GM18517 (cell line): Measurements from ENCODE around the gene NUP62.
"Not testable (repeated sequence)": the region's sequence is repeated elsewhere in the genome, so short reads cannot be mapped to it uniquely, and the experiment has no call there.

Source experiments
- ATAC-seq: cut with Tn5 transposase; IDR thresholded peaks from one replicate; pipeline ENCODE4 v1.9.1; 2021; ENCODE audit warnings: mild to moderate bottlenecking, moderate library complexity; ENCODE audit not compliant: unreplicated experiment

The NUP62 gene

GRCh38 chr19:49951806-49952478 lies 22.6 kb upstream of the NUP62 start:
- ATAC-seq: no peak

GRCh38 chr19:49950956-49951526 lies 21.7 kb upstream of the NUP62 start:
- no peak for ATAC-seq

- no peak for ATAC-seq
Measured at GRCh38 chr19:49950590-49950948, 21.3 kb upstream of the NUP62 start.

- ATAC-seq: no peak
Measured at GRCh38 chr19:49949742-49950589, 20.7 kb upstream of the NUP62 start.

- no peak for ATAC-seq
Measured at GRCh38 chr19:49946415-49946814, 17.1 kb upstream of the NUP62 start.

- not testable (repeated sequence) for ATAC-seq
Measured at GRCh38 chr19:49944567-49944966, 15.3 kb upstream of the NUP62 start.

- no peak for ATAC-seq
Measured at GRCh38 chr19:49940482-49940791, 11.1 kb upstream of the NUP62 start.

GRCh38 chr19:49939721-49940481 lies 10.6 kb upstream of the NUP62 start:
- no peak for ATAC-seq

GRCh38 chr19:49938662-49939061 lies 9.4 kb upstream of the NUP62 start:
- ATAC-seq: no peak

- ATAC-seq: no peak
Measured at GRCh38 chr19:49937750-49938381, 8.6 kb upstream of the NUP62 start.

GRCh38 chr19:49936549-49936948 lies 7.2 kb upstream of the NUP62 start:
- ATAC-seq: no peak

GRCh38 chr19:49933643-49934042 lies 4.3 kb upstream of the NUP62 start:
- ATAC-seq: no peak

- ATAC-seq: no peak
Measured at GRCh38 chr19:49932731-49933131, 3.4 kb upstream of the NUP62 start.

GRCh38 chr19:49932041-49932451 lies 2.7 kb upstream of the NUP62 start:
- ATAC-seq: no peak

- ATAC-seq: no peak
Measured at GRCh38 chr19:49931293-49932040, 2.2 kb upstream of the NUP62 start.

GRCh38 chr19:49930483-49931011 lies 1.2 kb upstream of the NUP62 start:
- no peak for ATAC-seq

GRCh38 chr19:49929611-49930482 lies 543 bp upstream of the NUP62 start:
- peak; percentile 58 for ATAC-seq

- ATAC-seq: no peak
Measured at GRCh38 chr19:49927526-49928264, 1.6 kb downstream of the NUP62 start.
